HK-2 (cell line): ENCODE results near the gene MRPS7.

Experiments
- DNase-seq: peaks from one replicate; pipeline ENCODE4 v3.0.0-alpha.2; 2018; ENCODE audit not compliant: unreplicated experiment

The MRPS7 gene

GRCh38 chr17:75308732-75309629 is 47.3 kb downstream of the MRPS7 start:
- DNase-seq = no peak

DNA sequence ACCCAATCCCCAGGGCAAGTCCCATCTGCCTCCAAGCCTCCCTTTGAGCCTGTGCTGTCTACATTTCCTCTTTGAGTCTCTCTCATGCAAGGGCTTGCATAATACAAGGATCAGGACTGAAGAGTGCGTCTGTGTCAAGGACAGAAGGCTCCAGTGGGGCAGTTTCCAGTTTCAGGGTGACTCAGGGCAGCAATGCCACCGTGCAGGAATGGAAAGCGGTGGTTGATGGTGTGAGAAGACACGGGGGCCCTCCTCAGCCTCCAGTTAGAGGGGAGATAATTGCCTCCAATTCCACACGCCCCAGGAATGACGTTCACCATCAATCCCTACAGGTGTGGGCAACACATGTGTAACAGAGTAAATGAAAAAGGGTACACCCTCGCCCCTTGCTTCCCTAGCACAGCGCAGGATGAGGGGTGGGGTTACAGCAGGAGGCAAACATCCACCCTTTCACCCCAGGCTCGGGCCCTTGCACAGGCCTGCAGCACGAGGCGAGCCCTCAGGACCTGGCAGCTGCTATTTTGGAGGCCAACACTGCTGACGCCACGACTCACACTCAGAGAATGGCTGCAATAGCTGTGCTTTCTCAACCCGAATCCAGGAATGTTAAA is 52.4 kb downstream of the MRPS7 start:
- no peak for DNase-seq

DNA sequence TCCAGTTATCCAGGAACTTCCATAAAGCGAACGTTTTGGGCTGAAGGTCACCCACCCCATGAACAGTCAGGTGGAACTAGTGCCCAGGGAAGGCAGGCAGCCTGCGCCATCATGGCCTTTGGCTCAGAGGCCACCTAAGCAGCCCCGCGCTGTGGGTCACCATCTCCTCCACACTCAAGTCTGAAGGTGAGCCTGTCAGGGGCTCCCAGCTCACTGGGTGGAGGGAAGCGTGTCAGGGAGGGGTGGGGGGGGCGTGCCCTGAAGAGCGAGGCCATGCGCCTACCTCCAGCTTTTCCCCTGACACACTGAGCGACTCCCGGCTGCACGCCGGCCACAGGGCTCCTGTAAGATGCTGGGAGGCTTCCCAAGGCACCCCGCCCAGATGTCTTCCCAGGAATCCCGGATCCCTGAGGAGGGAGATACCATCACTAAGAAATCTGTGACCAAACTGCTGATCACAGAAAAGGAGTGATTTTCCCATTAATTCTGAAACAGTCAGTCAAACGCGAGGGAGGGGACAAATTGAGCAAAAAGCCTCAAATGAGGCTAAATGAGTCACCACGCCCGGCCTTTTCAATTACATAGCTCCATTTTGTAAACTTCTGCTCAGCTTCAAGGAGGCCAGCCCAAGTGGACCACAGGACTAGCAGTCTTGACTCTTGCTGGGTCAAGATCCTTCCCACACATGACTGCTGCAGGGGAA is 54.0 kb downstream of the MRPS7 start:
- DNase-seq = no peak
